Activated CD4-positive, alpha-beta memory T cell treated with anti-CD3 and anti-CD28 coated beads for 36 hours (primary cell): ENCODE results near the gene RHOT2. TPM values are rescaled to one million over a fixed set of nuclear protein-coding genes. Genes with fewer than 3 reads are reported as not detected.
A peak's percentile ranks its signal among the peaks of the same experiment; 100 is the strongest.
"Not testable (repeated sequence)": the region's sequence is repeated elsewhere in the genome, so short reads cannot be mapped to it uniquely, and the experiment has no call there.

ENCODE experiments used
- CTCF ChIA-PET: fragments of 350-600 bp; sonication (Branson Sonifier 250); formaldehyde crosslinking; loops from one replicate; lab custom pipeline; 2021; ENCODE audit warnings: antibody characterized with exemption, inconsistent platforms; lab: Charles Lee
- POLR2A ChIA-PET: fragments of 350-600 bp; sonication (Branson Sonifier 250); formaldehyde crosslinking; loops from one replicate; lab custom pipeline; 2021; ENCODE audit warnings: antibody characterized with exemption; lab: Charles Lee
- DNase-seq: peaks from one replicate; pipeline ENCODE4 v3.0.0-alpha.2; 2020
- H3K27ac Mint-ChIP-seq: one replicate; pipeline ENCODE4 v1.8.0; 2021; ENCODE audit warnings: mixed read lengths
- H3K27me3 Mint-ChIP-seq: one replicate; pipeline ENCODE4 v1.8.0; 2021; ENCODE audit warnings: mixed read lengths
- H3K36me3 Mint-ChIP-seq: one replicate; pipeline ENCODE4 v1.8.0; 2021; ENCODE audit warnings: mixed read lengths
- H3K4me1 Mint-ChIP-seq: one replicate; pipeline ENCODE4 v1.8.0; 2021; ENCODE audit warnings: low read depth, mixed read lengths
- H3K4me3 Mint-ChIP-seq: one replicate; pipeline ENCODE4 v1.8.0; 2021; ENCODE audit warnings: mild to moderate bottlenecking, mixed read lengths
- H3K9me3 Mint-ChIP-seq: one replicate; pipeline ENCODE4 v1.8.0; 2021; ENCODE audit warnings: mixed read lengths
- intact Hi-C: fragments of 100-400 bp; cut with micrococcal nuclease; formaldehyde crosslinking; loops from one replicate; pipeline ENCODE4 v1.15.1; 2023
- total RNA-seq, 2 experiments: library from RNA; stranded (reverse); gene quantifications; one replicate each; pipeline ENCODE4 v1.2.3, GENCODE V29; 2021

Gene RHOT2
- total RNA-seq, 2 experiments from 2014 or later = 112 to 128 TPM

DNA sequence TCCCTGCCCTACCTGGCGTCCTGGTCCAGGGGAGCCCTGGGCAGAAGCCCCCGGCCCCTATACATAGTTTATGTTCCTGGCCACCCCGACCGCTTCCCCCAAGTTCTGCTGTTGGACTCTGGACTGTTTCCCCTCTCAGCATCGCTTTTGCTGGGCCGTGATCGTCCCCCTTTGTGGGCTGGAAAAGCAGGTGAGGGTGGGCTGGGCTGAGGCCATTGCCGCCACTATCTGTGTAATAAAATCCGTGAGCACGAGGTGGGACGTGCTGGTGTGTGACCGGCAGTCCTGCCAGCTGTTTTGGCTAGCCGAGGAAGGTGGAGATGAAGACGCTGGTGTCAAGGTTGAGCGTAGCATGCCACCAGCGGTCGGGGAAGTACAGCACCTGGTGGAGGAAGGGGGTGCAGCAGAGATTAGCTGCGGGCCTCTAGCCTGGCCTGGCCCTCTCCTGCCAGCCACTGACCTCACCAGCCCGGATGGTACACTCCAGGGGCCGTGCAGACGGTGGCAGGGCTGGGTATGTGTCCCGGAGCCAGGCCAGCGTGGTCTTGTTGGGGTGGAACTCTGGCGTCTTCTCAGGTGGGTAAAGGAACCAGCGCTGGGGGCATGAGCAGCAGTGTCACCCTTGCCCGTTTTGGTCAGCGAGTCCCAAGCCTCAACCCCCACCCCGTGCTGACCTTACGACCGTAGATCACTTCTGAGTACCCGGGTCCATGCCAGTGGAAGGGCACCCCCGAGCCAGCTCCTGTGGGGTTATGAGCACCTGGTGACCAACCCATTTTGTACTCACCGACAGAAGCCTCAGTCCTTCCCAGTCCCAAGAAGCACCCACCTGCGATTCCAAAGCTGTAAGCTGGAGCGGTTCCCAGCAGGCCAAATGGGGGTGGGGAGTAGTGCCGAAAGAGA lies 14.8 kb downstream of the RHOT2 start:
- peaks cover 21% of the 10 kb centered on the region for H3K36me3 Mint-ChIP-seq
- ChIA-PET CTCF (interaction anchor here (0.6 kb wide), 1 partner anchor 42 kb away, joined by 3 read pairs; no protein-coding TSS in a partner anchor), POLR2A (no interaction called here)
- intact Hi-C loops = loop anchor here (5.0 kb wide), 1 partner anchor 95 kb away; no protein-coding TSS in a partner anchor
- no peaks in the 10 kb centered on the region for H3K9me3 Mint-ChIP-seq
- DNase-seq = no peak
- H3K27me3 Mint-ChIP-seq = no peaks in the 10 kb centered on the region
- peaks cover 33% of the 10 kb centered on the region for H3K4me1 Mint-ChIP-seq
- peak overlapping the region; percentile 64 for H3K27ac Mint-ChIP-seq
- peak overlapping the region; percentile 82 for H3K4me3 Mint-ChIP-seq

DNA sequence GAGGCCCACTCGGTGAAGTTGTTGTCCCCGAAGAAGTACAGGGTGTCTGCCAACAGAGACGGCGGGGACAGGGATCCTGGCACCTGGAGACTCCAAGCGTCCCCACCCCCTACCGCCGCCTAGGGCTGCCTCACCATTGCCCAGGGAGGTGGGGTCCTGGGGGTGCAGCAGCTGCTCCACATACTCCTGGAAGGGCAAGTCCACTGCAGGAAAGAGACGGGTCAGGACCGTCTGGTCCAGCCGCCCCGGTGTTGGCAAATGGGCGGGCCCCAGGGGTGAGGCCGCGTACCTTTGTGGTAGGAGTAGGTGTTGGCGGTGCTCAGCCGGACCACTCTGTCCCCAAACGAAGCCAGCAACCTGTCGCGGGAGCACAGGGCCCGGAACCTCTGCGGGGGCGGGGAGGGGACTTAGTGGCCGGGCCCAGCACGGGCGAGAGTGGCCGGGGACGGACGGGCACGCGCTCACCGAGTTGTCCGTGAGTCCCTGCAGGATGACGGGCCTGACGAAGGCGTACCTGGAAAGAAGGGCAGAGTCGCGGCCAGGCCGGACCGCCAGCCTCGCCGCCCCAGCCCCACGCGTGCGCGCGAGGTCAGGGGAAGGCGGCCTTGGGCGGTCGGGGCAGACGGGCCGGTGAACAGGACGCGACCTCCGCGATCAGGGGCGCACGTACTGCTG lies 15.6 kb downstream of the RHOT2 start:
- Mint-ChIP-seq H3K36me3 (peaks cover 21% of the 10 kb centered on the region), H3K4me3 (peak overlapping the region; percentile 82), H3K9me3 (no peaks in the 10 kb centered on the region), H3K27me3 (no peaks in the 10 kb centered on the region), H3K4me1 (peaks cover 33% of the 10 kb centered on the region), H3K27ac (peak overlapping the region; percentile 64)
- ChIA-PET CTCF (no interaction called here), POLR2A (interaction anchor here (0.6 to 1.3 kb wide), 3 partner anchors 8 to 95 kb away, joined by 3 read pairs; partner anchors contain the start of genes RHBDL1 and RHOT2)
- DNase-seq = no peak
- intact Hi-C loops = loop anchor here (2.0 to 5.0 kb wide), 2 partner anchors 47 to 96 kb away; partner anchors contain the start of gene METTL26

DNA sequence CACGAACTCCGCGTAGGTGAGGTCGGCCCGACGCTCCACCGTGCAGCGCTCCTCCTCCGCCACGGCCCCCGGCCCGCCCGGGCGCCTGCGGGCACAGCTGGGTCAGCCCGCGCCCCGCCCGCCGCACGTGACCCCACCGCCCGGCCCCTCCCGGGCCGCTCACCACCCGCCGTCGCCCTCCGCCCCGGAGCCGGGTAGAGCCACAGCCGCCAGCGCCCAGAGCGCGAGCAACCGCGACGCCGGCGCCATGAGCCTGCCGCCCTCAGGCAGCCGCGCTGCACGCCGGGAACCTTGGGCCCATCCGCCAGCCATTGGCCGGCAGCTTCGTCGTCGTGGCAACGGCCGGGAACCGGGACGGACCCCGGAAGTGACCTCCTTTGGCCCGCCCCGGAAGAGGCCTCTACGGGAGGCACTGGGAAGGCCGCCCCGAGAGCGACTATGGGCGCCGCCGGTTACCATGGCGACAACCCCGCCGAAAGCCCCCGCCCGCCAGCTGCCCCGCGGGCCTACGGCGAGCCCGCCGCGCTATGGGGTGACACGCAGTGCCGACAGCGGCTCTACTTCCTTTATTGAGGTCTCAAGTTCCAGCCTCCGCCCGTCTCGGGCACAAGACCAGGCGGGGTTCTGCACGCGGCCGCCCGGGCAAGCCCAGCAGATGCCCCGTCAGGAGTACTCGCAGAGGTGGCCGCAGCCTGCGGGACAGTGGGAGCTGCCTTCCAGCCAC lies 16.3 kb downstream of the RHOT2 start, which contains the start of gene JMJD8:
JMJD8 (minus strand) TSS at position 264 of the 724 bp plus-strand sequence; CDS start at position 249, 15 bp downstream.
- peaks cover 21% of the 10 kb centered on the region for H3K36me3 Mint-ChIP-seq
- peaks cover 37% of the 10 kb centered on the region for H3K4me1 Mint-ChIP-seq
- CTCF ChIA-PET = no interaction called here
- peak within 1 kb of the TSS; percentile 74 for H3K27ac Mint-ChIP-seq
- H3K27me3 Mint-ChIP-seq = no peaks in the 10 kb centered on the region
- peak; percentile 98 for DNase-seq
- no peaks in the 10 kb centered on the region for H3K9me3 Mint-ChIP-seq
- POLR2A ChIA-PET = interaction anchor here (0.5 to 1.3 kb wide), 4 partner anchors 8 to 95 kb away, joined by 3 read pairs; partner anchors contain the start of genes RHBDL1 and RHOT2
- intact Hi-C loops = loop anchor here (2.0 to 5.0 kb wide), 2 partner anchors 47 to 97 kb away; partner anchors contain the start of gene METTL26
- peak within 1 kb of the TSS; percentile 82 for H3K4me3 Mint-ChIP-seq

DNA sequence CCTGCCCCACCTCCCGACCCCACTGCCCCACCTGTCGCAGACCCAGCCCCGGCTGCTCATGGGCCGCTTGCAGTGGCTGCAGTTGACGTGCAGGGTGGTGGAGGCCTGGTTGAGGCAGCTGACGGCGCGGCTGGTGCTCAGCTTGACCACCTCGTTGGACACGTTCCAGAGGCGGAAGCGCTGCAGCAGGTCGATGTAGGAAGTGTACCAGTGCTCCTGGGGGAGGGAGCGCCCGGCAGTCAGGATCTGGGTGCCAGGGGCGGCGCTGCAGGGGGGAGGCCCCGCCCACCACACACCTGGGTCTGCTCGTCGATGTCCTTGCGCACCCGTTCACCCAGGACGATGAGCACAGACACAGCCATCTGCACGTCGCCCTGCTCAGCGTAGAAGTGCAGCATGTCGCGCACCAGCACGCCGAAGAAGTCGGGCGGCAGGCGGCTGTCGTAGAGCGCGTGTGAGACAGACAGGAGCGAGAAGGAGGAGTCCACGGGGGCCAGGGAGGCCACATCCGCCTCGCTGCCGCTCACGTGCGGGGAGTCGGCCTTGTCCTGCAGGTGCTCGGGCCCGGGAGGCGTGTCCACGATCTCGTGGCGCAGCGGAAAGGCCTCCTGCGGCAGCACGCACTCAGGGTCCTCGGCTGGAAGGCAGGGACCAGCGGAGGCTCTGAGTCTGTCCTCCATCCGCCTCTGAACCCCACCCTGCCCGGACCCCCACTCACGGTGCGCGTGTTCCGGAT lies 17.2 kb downstream of the RHOT2 start:
- Mint-ChIP-seq H3K27me3 (no peaks in the 10 kb centered on the region), H3K9me3 (no peaks in the 10 kb centered on the region), H3K27ac (no peak overlapping the region), H3K4me3 (no peak overlapping the region), H3K36me3 (peaks cover 21% of the 10 kb centered on the region), H3K4me1 (peaks cover 38% of the 10 kb centered on the region)
- intact Hi-C loops = loop anchor here (2.0 to 5.0 kb wide), 2 partner anchors 48 to 98 kb away; partner anchors contain the start of gene METTL26
- CTCF ChIA-PET = no interaction called here
- no peak for DNase-seq
- POLR2A ChIA-PET = no interaction called here

DNA sequence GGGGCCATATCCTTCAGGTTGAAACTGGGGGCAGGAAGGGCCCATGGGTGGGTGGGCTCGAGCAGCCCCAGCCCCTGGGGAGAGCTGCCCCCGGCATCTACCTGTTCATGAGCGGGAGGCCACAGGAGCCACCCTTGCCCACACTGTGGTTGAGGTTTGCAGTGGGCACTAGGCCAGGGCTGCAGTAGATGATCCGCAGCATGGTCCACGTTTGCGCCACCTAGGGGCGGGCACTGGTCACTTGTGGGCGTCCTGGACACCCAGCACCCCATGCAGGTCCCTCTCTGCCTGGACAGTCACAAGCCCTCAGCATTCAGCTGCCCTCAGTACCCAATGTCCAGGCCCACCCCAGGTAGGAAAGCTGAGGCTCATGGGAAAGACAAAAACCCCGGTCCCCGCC lies 18.0 kb downstream of the RHOT2 start:
- intact Hi-C loops = loop anchor here (2.0 kb wide), 1 partner anchor 49 kb away; the partner anchor contains the start of gene METTL26
- Mint-ChIP-seq H3K4me1 (peaks cover 37% of the 10 kb centered on the region), H3K27me3 (no peaks in the 10 kb centered on the region), H3K9me3 (no peaks in the 10 kb centered on the region), H3K36me3 (peaks cover 20% of the 10 kb centered on the region), H3K27ac (no peak overlapping the region), H3K4me3 (no peak overlapping the region)
- no peak for DNase-seq
- ChIA-PET CTCF (interaction anchor here (0.8 kb wide), 1 partner anchor 10 kb away, joined by 3 read pairs; no protein-coding TSS in a partner anchor), POLR2A (no interaction called here)

DNA sequence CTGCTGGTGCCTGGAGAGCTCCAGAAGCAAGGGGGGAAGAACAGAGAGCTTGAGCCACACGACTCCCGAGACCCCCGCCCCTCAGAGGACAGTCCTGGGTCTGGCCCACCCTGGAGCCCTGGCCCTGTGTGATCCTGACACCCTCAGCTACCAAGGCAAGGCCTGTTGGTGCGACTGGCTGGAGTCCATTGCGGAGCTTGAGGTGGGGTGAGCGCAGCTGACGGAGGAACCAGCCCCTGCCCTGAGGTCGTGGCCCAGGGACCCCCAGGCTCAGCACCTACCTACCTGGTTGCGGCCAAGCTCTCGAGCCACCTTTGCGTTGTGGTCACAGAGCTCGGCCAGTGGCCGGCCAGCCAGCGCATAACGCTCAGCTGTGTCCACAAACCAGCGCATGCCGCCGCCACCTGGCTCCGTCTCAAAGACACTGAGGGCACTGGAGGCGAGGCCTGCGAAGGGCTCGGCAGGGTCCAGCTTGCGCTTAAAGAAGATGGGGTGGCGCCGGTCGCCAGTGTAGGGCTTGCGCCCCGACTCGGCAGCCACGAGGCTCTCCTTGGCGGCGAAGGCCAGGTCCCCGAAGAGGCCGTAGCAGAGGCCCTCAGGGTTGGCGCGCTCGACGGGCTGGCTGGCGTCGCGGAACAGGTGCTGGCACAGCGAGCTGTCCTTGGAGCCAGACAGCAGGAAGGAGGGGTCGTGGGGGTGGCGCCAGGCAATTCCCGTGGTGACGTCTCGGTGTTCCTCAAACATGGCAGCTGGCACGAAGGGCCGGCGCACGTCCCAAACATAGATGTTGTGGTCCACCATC lies 18.7 kb downstream of the RHOT2 start:
- no peak for DNase-seq
- Mint-ChIP-seq H3K36me3 (peaks cover 15% of the 10 kb centered on the region), H3K4me1 (peaks cover 30% of the 10 kb centered on the region), H3K27ac (no peak overlapping the region), H3K4me3 (no peak overlapping the region), H3K27me3 (no peaks in the 10 kb centered on the region), H3K9me3 (no peaks in the 10 kb centered on the region)
- CTCF ChIA-PET = interaction anchor here (0.8 kb wide), 1 partner anchor 10 kb away, joined by 3 read pairs; no protein-coding TSS in a partner anchor
- POLR2A ChIA-PET = no interaction called here
- intact Hi-C loops = no loop called here

DNA sequence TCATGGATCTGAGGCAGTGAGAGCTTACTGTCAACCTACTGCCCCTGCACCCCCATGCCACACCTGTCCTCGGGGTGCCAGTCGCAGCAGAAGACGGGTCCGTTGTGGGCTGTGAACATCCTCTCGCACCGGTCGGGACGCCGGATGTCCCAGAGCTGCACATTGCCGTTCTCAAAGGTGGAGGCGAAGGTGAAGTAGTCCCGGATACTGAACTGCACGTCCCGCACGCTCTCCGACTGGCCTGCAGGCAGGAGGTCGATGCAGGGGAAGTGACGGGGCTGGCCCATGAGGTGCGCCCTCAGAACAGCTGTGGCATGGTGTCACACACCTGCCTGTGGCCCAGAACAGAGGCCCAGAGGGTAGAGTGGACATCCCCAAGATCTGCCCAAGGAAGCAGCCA lies 19.6 kb downstream of the RHOT2 start:
- no peak overlapping the region for H3K4me3 Mint-ChIP-seq
- peaks cover 8% of the 10 kb centered on the region for H3K36me3 Mint-ChIP-seq
- intact Hi-C loops = no loop called here
- no peak for DNase-seq
- POLR2A ChIA-PET = no interaction called here
- peaks cover 21% of the 10 kb centered on the region for H3K4me1 Mint-ChIP-seq
- CTCF ChIA-PET = interaction anchor here (0.7 kb wide), 1 partner anchor 20 kb away, joined by 3 read pairs; the partner anchor contains the start of gene RHOT2
- no peak overlapping the region for H3K27ac Mint-ChIP-seq
- no peaks in the 10 kb centered on the region for H3K9me3 Mint-ChIP-seq
- no peaks in the 10 kb centered on the region for H3K27me3 Mint-ChIP-seq

DNA sequence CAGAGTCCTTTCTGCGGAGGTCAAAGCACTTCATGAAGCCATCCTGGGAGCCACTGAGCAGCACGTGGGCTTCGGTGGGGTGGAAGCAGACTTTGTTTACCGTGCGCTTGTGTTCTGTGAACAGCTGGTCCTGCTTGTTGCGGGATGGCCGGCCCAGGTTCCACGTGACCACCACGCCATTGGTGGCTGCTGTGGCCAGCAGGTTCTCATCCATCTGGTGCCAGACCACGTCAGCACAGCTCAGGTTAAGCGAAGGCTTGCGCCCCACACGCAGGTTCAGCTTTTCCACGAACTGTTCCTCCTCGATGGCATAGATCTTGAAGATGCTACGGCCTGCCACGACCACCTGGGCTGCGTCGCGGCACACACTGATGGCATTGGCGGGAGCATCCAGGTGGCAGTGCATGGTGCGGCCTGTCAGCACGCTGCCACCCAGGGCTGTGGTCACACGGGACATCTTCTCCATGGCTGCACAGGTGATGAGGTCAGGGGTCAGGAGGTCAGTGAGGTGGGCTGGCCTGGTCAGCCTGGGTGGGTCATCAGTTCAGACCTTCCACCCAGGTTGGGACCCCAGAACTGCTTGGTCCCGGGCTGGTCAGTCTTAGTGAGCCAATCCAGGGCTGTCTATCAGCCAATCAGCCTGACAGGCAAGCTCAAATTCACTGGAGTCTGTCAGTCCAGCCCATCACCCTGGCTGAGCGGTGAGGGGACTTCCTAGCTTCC lies 21.4 kb downstream of the RHOT2 start:
- no peaks in the 10 kb centered on the region for H3K27me3 Mint-ChIP-seq
- peak overlapping the region; percentile 81 for H3K27ac Mint-ChIP-seq
- peaks cover 4% of the 10 kb centered on the region for H3K36me3 Mint-ChIP-seq
- peaks cover 14% of the 10 kb centered on the region for H3K4me1 Mint-ChIP-seq
- DNase-seq = no peak
- peak overlapping the region; percentile 84 for H3K4me3 Mint-ChIP-seq
- H3K9me3 Mint-ChIP-seq = no peaks in the 10 kb centered on the region
- ChIA-PET POLR2A (interaction anchor here (0.6 to 1.7 kb wide), 2 partner anchors 9 to 615 kb away, joined by 3 to 12 read pairs; partner anchors contain the start of gene STUB1), CTCF (interaction anchor here (1.1 kb wide), 1 partner anchor 23 kb away, joined by 3 read pairs; no protein-coding TSS in a partner anchor)
- intact Hi-C loops = no loop called here

DNA sequence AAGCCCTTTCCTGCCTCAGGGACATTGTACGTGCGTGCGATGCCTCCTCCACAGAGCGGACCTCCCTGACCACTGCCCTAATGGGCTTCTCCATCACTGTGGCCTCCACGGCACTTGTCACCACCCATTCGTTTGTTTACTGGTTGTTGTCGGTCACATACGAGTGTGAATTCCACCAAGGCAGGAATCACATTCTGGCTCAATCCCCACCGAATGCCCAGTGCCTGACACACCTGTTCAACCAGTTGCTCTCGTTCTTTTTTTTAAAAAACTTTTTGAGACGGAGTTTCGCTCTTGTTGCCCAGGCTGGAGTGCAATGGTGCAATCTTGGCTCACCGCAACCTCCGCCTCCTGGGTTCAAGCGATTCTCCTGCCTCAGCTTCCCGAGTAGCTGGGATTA lies 23.3 kb downstream of the RHOT2 start:
- peaks cover 20% of the 10 kb centered on the region for H3K4me1 Mint-ChIP-seq
- H3K4me3 Mint-ChIP-seq, H3K27me3 Mint-ChIP-seq, H3K27ac Mint-ChIP-seq, CTCF ChIA-PET, H3K9me3 Mint-ChIP-seq, intact Hi-C loops, H3K36me3 Mint-ChIP-seq, POLR2A ChIA-PET, DNase-seq: not testable (repeated sequence)
